Activated CD8-positive, alpha-beta memory T cell treated with anti-CD3 and anti-CD28 coated beads, Interleukin-2, amount 50 U/mL, for 1 hour (primary cell): ENCODE measurements around the gene VAC14.

Source experiments
- DNase-seq: peaks from one replicate; pipeline ENCODE4 v3.0.0-alpha.2; 2020; ENCODE audit errors: extremely low read depth

The VAC14 gene

GRCh38 chr16:70786020-70786755, 14.8 kb downstream of the VAC14 start:
- DNase-seq = no peak

GRCh38 chr16:70784692-70785555, 16.0 kb downstream of the VAC14 start:
- DNase-seq = no peak

- no peak for DNase-seq
Measured at GRCh38 chr16:70782237-70782636, 18.7 kb downstream of the VAC14 start.

- no peak for DNase-seq
Measured at GRCh38 chr16:70781800-70782199, 19.2 kb downstream of the VAC14 start.

GRCh38 chr16:70780546-70780945, 20.4 kb downstream of the VAC14 start:
- DNase-seq = no peak

- no peak for DNase-seq
Measured at GRCh38 chr16:70779361-70779760, 21.6 kb downstream of the VAC14 start.

- no peak for DNase-seq
Measured at GRCh38 chr16:70778901-70779309, 22.1 kb downstream of the VAC14 start.

GRCh38 chr16:70777973-70778406, 23.0 kb downstream of the VAC14 start:
- DNase-seq = no peak

- DNase-seq = no peak
Measured at GRCh38 chr16:70777496-70777895, 23.5 kb downstream of the VAC14 start.

GRCh38 chr16:70775399-70775798, 25.6 kb downstream of the VAC14 start:
- no peak for DNase-seq

GRCh38 chr16:70774261-70774660, 26.7 kb downstream of the VAC14 start:
- DNase-seq = no peak

- DNase-seq = no peak
Measured at GRCh38 chr16:70772493-70772892, 28.5 kb downstream of the VAC14 start.

GRCh38 chr16:70770626-70771552, 30.1 kb downstream of the VAC14 start:
- DNase-seq = no peak

- no peak for DNase-seq
Measured at GRCh38 chr16:70770291-70770625, 30.7 kb downstream of the VAC14 start.

GRCh38 chr16:70769761-70770160, 31.2 kb downstream of the VAC14 start:
- no peak for DNase-seq

GRCh38 chr16:70769131-70769530, 31.8 kb downstream of the VAC14 start:
- DNase-seq = no peak

GRCh38 chr16:70768203-70768580, 32.8 kb downstream of the VAC14 start:
- no peak for DNase-seq

GRCh38 chr16:70767377-70768202, 33.4 kb downstream of the VAC14 start:
- no peak for DNase-seq

- DNase-seq = no peak
Measured at GRCh38 chr16:70766658-70767057, 34.3 kb downstream of the VAC14 start.

- no peak for DNase-seq
Measured at GRCh38 chr16:70766176-70766575, 34.8 kb downstream of the VAC14 start.

- DNase-seq = no peak
Measured at GRCh38 chr16:70765491-70765890, 35.5 kb downstream of the VAC14 start.
